Astrocyte (in vitro differentiated cells and primary cell): ENCODE results near the gene PTPRN. TPM values are rescaled to one million over a fixed set of nuclear protein-coding genes. Genes with fewer than 3 reads are reported as not detected.
"Not testable (repeated sequence)": the region's sequence is repeated elsewhere in the genome, so short reads cannot be mapped to it uniquely, and the experiment has no call there.

Source experiments
- DNase-seq: peaks from one replicate; pipeline ENCODE4 v3.0.0-alpha.2; 2010; ENCODE audit warnings: low read depth
- FAIRE-seq: peaks from 2 replicates; lab custom pipeline; 2011; peaks lifted over from hg19 to GRCh38; lab: Jason Lieb, UNC
- H2AFZ ChIP-seq: 2 replicates; pipeline ENCODE4 v1.6.0; 2012; ENCODE audit warnings: low read depth, low read length, inconsistent platforms
- H3K27ac ChIP-seq: 2 replicates; pipeline ENCODE4 v1.5.1; 2011; ENCODE audit warnings: low read depth, low read length, inconsistent platforms
- H3K27me3 ChIP-seq: 2 replicates; pipeline ENCODE4 v1.6.0; 2011; ENCODE audit warnings: low read length, inconsistent platforms; ENCODE audit not compliant: insufficient read depth
- H3K36me3 ChIP-seq: 2 replicates; pipeline ENCODE4 v1.5.1; 2011; ENCODE audit warnings: low read length, inconsistent platforms; ENCODE audit not compliant: insufficient read depth
- H3K4me1 ChIP-seq: 2 replicates; pipeline ENCODE4 v1.5.1; 2011; ENCODE audit warnings: low read length, inconsistent platforms; ENCODE audit not compliant: insufficient read depth
- H3K4me2 ChIP-seq: 2 replicates; pipeline ENCODE4 v1.6.0; 2012; ENCODE audit warnings: low read length, inconsistent platforms
- H3K4me3 ChIP-seq: 2 replicates; pipeline ENCODE4 v1.5.1; 2011; ENCODE audit warnings: low read depth, mild to moderate bottlenecking, low read length, inconsistent platforms; ENCODE audit not compliant: insufficient read depth
- H3K79me2 ChIP-seq: 2 replicates; pipeline ENCODE4 v1.6.0; 2012; ENCODE audit warnings: mild to moderate bottlenecking, low read length, inconsistent platforms; ENCODE audit not compliant: insufficient read depth
- H3K9ac ChIP-seq: 2 replicates; pipeline ENCODE4 v1.6.0; 2012; ENCODE audit warnings: mild to moderate bottlenecking, low read length, inconsistent platforms
- H3K9me3 ChIP-seq: 2 replicates; pipeline ENCODE4 v1.5.1; 2012; ENCODE audit warnings: low read depth, mild to moderate bottlenecking, low read length, inconsistent platforms; ENCODE audit not compliant: insufficient read depth
- H4K20me1 ChIP-seq: 2 replicates; pipeline ENCODE4 v1.6.0; 2012; ENCODE audit warnings: low read length, inconsistent platforms; ENCODE audit not compliant: insufficient read depth
- H3K27ac Mint-ChIP-seq: one replicate; pipeline ENCODE4 v1.8.0; 2021; ENCODE audit warnings: mild to moderate bottlenecking, mixed read lengths; ENCODE audit not compliant: unreplicated experiment
- H3K27me3 Mint-ChIP-seq: one replicate; pipeline ENCODE4 v1.8.0; 2021; ENCODE audit warnings: low read depth, mixed read lengths; ENCODE audit not compliant: unreplicated experiment
- H3K36me3 Mint-ChIP-seq: one replicate; pipeline ENCODE4 v1.8.0; 2021; ENCODE audit warnings: low read depth, mixed read lengths; ENCODE audit not compliant: unreplicated experiment
- H3K4me1 Mint-ChIP-seq: one replicate; pipeline ENCODE4 v1.8.0; 2021; ENCODE audit warnings: low read depth, mixed read lengths; ENCODE audit not compliant: unreplicated experiment
- H3K4me3 Mint-ChIP-seq: one replicate; pipeline ENCODE4 v1.8.0; 2021; ENCODE audit warnings: mild to moderate bottlenecking, moderate library complexity, mixed read lengths; ENCODE audit not compliant: unreplicated experiment
- H3K9me3 Mint-ChIP-seq: one replicate; pipeline ENCODE4 v1.8.0; 2021; ENCODE audit warnings: mild to moderate bottlenecking, mixed read lengths; ENCODE audit not compliant: unreplicated experiment
- EZH2 ChIP-seq: IDR thresholded peaks from 2 replicates; pipeline ENCODE4 v1.6.1; 2012; ENCODE audit warnings: mild to moderate bottlenecking, low read length, inconsistent platforms; ENCODE audit not compliant: insufficient read depth
- total RNA-seq: library from RNA; stranded (reverse); gene quantifications from 2 replicates; pipeline ENCODE4 v1.2.1, GENCODE V29; 2021
- TF ChIP-seq, protein P1 (sequence below): IDR thresholded peaks from 2 replicates; pipeline ENCODE4 v1.5.1; 2011; ENCODE audit warnings: low read depth, mild to moderate bottlenecking, inconsistent platforms, low read length, moderate library complexity; ENCODE audit not compliant: insufficient read depth

Gene PTPRN
- total RNA-seq, 1 donor from 2014 or later = 76.6 TPM

DNA sequence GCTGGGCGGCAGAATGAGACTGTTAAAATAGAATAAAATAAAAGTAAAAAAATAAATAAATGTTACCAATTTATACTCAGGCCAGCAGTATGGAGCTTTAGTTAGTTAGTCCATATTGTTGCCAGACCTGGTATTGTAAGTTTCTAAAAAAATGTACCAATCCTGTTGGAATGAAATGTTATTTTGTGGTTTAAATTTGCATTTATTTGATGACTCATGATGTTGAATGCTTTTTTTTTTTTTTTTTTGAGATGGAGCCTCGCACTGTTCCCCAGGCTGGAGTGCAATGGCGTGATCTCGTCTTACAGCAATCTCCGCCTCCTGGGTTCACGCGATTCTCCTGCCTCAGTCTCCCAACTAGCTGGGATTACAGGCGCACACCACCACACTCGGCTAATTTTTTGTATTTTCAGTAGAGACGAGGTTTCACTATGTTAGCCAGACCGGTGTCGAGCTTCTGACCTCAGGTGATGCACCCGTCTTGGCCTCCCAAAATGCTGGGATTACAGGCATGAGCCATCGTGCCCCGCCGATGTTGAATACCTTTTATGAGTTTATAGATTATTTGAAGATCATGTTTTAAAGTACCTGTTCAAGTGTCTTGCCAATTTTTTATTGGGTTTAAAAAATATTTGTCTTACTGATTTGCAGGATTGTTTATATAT lies 5.7 kb upstream of the PTPRN start:
- Mint-ChIP-seq H3K27me3 (peaks cover 2% of the 10 kb centered on the region), H3K9me3 (no peaks in the 10 kb centered on the region), H3K4me3 (no peak overlapping the region), H3K27ac (no peak overlapping the region), H3K4me1 (no peaks in the 10 kb centered on the region), H3K36me3 (no peaks in the 10 kb centered on the region)
- no peaks in the 10 kb centered on the region for H4K20me1 ChIP-seq
- no peak for FAIRE-seq
- no peak overlapping the region for H3K4me2 ChIP-seq
- TF ChIP-seq EZH2 = no peak
- TF ChIP-seq, protein P1, sequence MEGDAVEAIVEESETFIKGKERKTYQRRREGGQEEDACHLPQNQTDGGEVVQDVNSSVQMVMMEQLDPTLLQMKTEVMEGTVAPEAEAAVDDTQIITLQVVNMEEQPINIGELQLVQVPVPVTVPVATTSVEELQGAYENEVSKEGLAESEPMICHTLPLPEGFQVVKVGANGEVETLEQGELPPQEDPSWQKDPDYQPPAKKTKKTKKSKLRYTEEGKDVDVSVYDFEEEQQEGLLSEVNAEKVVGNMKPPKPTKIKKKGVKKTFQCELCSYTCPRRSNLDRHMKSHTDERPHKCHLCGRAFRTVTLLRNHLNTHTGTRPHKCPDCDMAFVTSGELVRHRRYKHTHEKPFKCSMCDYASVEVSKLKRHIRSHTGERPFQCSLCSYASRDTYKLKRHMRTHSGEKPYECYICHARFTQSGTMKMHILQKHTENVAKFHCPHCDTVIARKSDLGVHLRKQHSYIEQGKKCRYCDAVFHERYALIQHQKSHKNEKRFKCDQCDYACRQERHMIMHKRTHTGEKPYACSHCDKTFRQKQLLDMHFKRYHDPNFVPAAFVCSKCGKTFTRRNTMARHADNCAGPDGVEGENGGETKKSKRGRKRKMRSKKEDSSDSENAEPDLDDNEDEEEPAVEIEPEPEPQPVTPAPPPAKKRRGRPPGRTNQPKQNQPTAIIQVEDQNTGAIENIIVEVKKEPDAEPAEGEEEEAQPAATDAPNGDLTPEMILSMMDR = no peak
- peak; percentile 43 for DNase-seq
- H3K9ac ChIP-seq = no peak overlapping the region
- H3K4me3 ChIP-seq = no peak overlapping the region
- H2AFZ ChIP-seq = no peak overlapping the region
- no peaks in the 10 kb centered on the region for H3K9me3 ChIP-seq
- no peaks in the 10 kb centered on the region for H3K36me3 ChIP-seq
- H3K4me1 ChIP-seq = peaks cover 4% of the 10 kb centered on the region
- no peaks in the 10 kb centered on the region for H3K79me2 ChIP-seq
- peaks cover 10% of the 10 kb centered on the region for H3K27me3 ChIP-seq
- no peak overlapping the region for H3K27ac ChIP-seq

DNA sequence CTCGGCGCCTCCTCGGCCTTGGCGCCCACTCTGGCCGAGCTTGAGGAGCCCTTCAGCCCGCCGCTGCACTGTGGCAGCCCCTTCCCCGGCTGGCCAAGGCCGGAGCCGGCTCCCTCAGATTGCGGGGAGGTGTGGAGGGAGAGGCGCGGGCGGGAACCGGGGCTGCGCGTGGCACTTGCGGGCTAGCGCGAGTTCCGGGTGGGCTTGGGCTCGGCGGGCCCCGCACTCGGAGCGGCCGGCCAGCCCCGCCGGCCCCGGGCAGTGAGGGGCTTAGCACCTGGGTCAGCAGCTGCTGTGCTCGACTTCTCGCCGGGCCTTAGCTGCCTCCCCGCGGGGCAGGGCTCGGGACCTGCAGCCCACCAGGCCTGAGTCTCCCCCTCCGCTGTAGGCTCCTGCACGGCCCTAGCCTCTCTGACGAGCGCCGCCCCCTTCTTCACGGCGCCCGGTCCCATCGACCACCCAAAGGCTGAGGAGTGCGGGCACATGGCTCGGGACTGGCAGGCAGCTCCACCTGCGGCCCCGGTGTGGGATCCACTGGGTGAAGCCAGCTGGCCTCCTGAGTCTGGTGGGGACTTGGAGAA lies 3.6 kb upstream of the PTPRN start:
- DNase-seq, H3K36me3 ChIP-seq, H3K4me3 Mint-ChIP-seq, H3K4me1 Mint-ChIP-seq, H3K79me2 ChIP-seq, H3K4me1 ChIP-seq, H3K27ac ChIP-seq, H3K9ac ChIP-seq, FAIRE-seq, H3K9me3 ChIP-seq, H3K9me3 Mint-ChIP-seq, H3K36me3 Mint-ChIP-seq, H3K27ac Mint-ChIP-seq, H3K4me2 ChIP-seq, H3K27me3 Mint-ChIP-seq, H3K4me3 ChIP-seq, H4K20me1 ChIP-seq, H2AFZ ChIP-seq: not testable (repeated sequence)
- H3K27me3 ChIP-seq = peaks cover 12% of the 10 kb centered on the region

GRCh38 chr2:219308142-219309101 lies 779 bp downstream of the PTPRN start:
- H3K27me3 Mint-ChIP-seq = peaks cover 10% of the 10 kb centered on the region
- peak overlapping the region; percentile 57 for H3K4me3 ChIP-seq
- H3K36me3 ChIP-seq = no peaks in the 10 kb centered on the region
- DNase-seq = peak; percentile 45
- peak overlapping the region; percentile 64 for H3K27ac ChIP-seq
- peaks cover 6% of the 10 kb centered on the region for H4K20me1 ChIP-seq
- no peak for TF ChIP-seq EZH2
- TF ChIP-seq, protein P1 = no peak
- no peaks in the 10 kb centered on the region for H3K4me1 Mint-ChIP-seq
- FAIRE-seq = no peak
- H3K36me3 Mint-ChIP-seq = peaks cover 10% of the 10 kb centered on the region
- H3K9me3 ChIP-seq = no peaks in the 10 kb centered on the region
- peak overlapping the region; percentile 97 for H3K4me3 Mint-ChIP-seq
- peak overlapping the region; percentile 98 for H3K4me2 ChIP-seq
- peaks cover 12% of the 10 kb centered on the region for H3K27me3 ChIP-seq
- H2AFZ ChIP-seq = peak overlapping the region; percentile 74
- no peaks in the 10 kb centered on the region for H3K9me3 Mint-ChIP-seq
- H3K4me1 ChIP-seq = peaks cover 4% of the 10 kb centered on the region
- H3K79me2 ChIP-seq = no peaks in the 10 kb centered on the region
- H3K9ac ChIP-seq = peak overlapping the region; percentile 74
- peak overlapping the region; percentile 96 for H3K27ac Mint-ChIP-seq
